ENCODE results near the gene TTC19.

Gene TTC19

DNA sequence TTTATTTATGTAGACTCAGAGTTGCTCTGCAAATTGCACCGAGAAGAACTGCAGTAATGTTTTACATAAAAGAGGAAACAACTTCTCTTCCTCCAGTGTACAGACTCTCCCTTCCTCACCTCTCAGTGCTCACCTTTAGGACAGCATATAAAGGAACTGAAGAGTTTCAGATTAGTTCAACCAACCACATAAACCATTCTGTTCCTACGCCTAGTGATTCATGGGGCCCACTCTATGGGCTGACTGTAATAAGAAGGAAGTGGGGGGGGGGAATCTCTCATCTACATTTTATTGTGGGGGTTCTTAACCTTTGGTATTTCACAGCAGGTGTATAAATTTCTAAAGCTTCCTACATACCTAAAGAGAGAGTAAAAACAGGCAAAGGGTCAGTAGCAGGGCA lies 18.4 kb upstream of the TTC19 start:
- Histone ChIP-seq H3K79me2 (ENCODE audit: low read length) (no peaks in the 10 kb centered on the region), H2AFZ (ENCODE audit: low read depth, low read length) (no peak overlapping the region), H3K4me3 (ENCODE audit: low read length) (no peak overlapping the region), H3K27me3 (ENCODE audit: low read depth, low read length) (no peaks in the 10 kb centered on the region), H3K9ac (ENCODE audit: low read length) (no peak overlapping the region), H3K4me1 (ENCODE audit: low read length) (peaks cover 17% of the 10 kb centered on the region), H4K20me1 (ENCODE audit: insufficient read depth, low read length) (peaks cover 15% of the 10 kb centered on the region), H3K36me3 (replicated peaks; ENCODE audit: low read depth, low read length) (peaks cover 6% of the 10 kb centered on the region), H3K4me2 (ENCODE audit: low read length) (peak overlapping the region; percentile 32; the same call in 1 of the 2 replicates), H3K9me3 (ENCODE audit: insufficient read depth, low read length) (no peaks in the 10 kb centered on the region), H3K27ac (ENCODE audit: low read length) (no peak overlapping the region)
- TF ChIP-seq, protein P1, sequence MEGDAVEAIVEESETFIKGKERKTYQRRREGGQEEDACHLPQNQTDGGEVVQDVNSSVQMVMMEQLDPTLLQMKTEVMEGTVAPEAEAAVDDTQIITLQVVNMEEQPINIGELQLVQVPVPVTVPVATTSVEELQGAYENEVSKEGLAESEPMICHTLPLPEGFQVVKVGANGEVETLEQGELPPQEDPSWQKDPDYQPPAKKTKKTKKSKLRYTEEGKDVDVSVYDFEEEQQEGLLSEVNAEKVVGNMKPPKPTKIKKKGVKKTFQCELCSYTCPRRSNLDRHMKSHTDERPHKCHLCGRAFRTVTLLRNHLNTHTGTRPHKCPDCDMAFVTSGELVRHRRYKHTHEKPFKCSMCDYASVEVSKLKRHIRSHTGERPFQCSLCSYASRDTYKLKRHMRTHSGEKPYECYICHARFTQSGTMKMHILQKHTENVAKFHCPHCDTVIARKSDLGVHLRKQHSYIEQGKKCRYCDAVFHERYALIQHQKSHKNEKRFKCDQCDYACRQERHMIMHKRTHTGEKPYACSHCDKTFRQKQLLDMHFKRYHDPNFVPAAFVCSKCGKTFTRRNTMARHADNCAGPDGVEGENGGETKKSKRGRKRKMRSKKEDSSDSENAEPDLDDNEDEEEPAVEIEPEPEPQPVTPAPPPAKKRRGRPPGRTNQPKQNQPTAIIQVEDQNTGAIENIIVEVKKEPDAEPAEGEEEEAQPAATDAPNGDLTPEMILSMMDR (IDR thresholded peaks at IDR 0.05; ENCODE audit: low read depth, low read length) = no peak
- TF ChIP-seq EZH2phosphoT487 (IDR thresholded peaks at IDR 0.05; ENCODE audit: low read depth) = no peak

DNA sequence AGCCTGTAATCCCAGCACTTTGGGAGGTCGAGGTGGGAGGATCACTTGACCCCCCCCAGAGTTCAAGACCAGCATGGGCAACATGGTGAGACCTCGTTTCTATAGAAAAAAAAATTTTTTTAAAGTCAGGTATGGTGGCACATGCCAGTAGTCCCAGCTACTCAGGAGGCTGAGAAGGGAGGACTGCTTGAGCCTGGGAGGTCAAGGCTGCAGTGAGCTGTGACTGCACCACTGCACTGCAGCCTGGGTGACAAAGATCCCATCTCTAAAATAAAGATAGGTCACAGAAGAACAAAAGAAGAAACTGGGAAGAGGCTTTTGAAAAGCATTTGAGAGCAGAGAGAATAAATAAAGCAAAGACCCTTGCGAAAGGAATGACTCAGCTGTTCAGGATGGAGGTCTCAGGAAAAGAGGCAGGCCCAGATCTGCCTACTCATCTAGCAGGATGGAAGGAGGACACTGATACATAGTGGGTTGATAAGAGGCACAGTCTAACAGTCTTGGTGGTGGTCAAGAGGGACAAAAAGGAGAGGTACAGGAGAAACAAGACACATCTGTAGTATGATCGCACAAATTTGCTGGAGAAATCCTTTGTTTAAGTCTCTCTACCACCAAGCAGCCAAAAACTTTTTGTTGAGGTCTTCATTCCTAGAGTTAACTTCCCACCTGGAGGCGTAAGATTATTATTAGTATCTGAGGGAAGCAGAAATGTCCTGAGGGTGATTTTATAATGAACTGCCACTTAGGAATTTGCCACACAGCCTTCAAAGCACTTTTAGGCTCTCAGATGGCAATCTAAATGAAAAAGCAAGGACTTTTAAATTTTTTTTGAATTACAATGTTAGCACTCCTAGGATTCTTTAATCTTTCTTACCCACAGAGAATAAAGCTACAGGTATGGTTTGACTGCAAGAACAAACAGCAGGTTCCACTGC lies 17.7 kb upstream of the TTC19 start:
- Histone ChIP-seq H4K20me1 (ENCODE audit: insufficient read depth, low read length) (peaks cover 15% of the 10 kb centered on the region), H3K27ac (ENCODE audit: low read length) (no peak overlapping the region), H3K4me1 (ENCODE audit: low read length) (peaks cover 17% of the 10 kb centered on the region), H3K79me2 (ENCODE audit: low read length) (no peaks in the 10 kb centered on the region), H3K9ac (ENCODE audit: low read length) (no peak overlapping the region), H3K27me3 (ENCODE audit: low read depth, low read length) (no peaks in the 10 kb centered on the region), H3K9me3 (ENCODE audit: insufficient read depth, low read length) (no peaks in the 10 kb centered on the region), H3K4me3 (ENCODE audit: low read length) (no peak overlapping the region), H3K36me3 (replicated peaks; ENCODE audit: low read depth, low read length) (peaks cover 6% of the 10 kb centered on the region), H3K4me2 (ENCODE audit: low read length) (peak overlapping the region; percentile 32; the same call in 1 of the 2 replicates), H2AFZ (ENCODE audit: low read depth, low read length) (no peak overlapping the region)
- no peak for TF ChIP-seq EZH2phosphoT487 (IDR thresholded peaks at IDR 0.05; ENCODE audit: low read depth)
- TF ChIP-seq, protein P1 (IDR thresholded peaks at IDR 0.05; ENCODE audit: low read depth, low read length) = no peak

DNA sequence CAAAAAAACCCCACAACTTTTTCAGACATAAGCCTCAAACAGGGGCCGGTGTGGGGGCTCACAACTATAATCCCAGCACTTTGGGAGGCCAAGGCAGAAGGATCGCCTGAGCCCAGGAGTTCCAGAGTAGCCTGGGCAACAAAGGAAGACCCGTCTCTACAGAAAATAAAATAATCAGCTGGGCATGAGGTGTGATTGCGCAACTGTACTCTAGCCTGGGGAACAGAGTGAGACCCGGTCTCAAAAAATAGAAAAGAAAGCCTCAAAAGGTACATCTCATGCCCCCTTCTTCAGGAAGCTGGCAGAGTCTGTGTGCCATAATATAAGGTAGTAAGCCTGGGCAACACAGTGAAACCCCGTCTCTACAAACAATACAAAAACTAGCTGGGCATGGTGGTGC lies 3.3 kb upstream of the TTC19 start:
- H3K36me3 ChIP-seq (replicated peaks; ENCODE audit: low read depth, low read length) = peaks cover 4% of the 10 kb centered on the region
- TF ChIP-seq, protein P1 (IDR thresholded peaks at IDR 0.05; ENCODE audit: low read depth, low read length) = no peak
- TF ChIP-seq EZH2phosphoT487 (IDR thresholded peaks at IDR 0.05; ENCODE audit: low read depth) = no peak
- no peak overlapping the region for H3K9ac ChIP-seq (ENCODE audit: low read length)
- no peaks in the 10 kb centered on the region for H3K9me3 ChIP-seq (ENCODE audit: insufficient read depth, low read length)
- peaks cover 16% of the 10 kb centered on the region for H3K79me2 ChIP-seq (ENCODE audit: low read length)
- H4K20me1 ChIP-seq (ENCODE audit: insufficient read depth, low read length) = peaks cover 7% of the 10 kb centered on the region; the same call in 1 of the 2 replicates
- peaks cover 14% of the 10 kb centered on the region for H3K4me1 ChIP-seq (ENCODE audit: low read length)
- no peak overlapping the region for H3K4me2 ChIP-seq (ENCODE audit: low read length)
- no peak overlapping the region for H2AFZ ChIP-seq (ENCODE audit: low read depth, low read length)
- no peak overlapping the region for H3K27ac ChIP-seq (ENCODE audit: low read length)
- no peaks in the 10 kb centered on the region for H3K27me3 ChIP-seq (ENCODE audit: low read depth, low read length)
- H3K4me3 ChIP-seq (ENCODE audit: low read length) = no peak overlapping the region

- Histone ChIP-seq H3K9me3 (ENCODE audit: insufficient read depth, low read length) (0 out of 2 replicates have a peak, but pooled peaks cover 3% of the 10 kb centered on the region), H3K36me3 (replicated peaks; ENCODE audit: low read depth, low read length) (peaks cover 21% of the 10 kb centered on the region), H3K79me2 (ENCODE audit: low read length) (peaks cover 28% of the 10 kb centered on the region), H3K27me3 (ENCODE audit: low read depth, low read length) (no peaks in the 10 kb centered on the region), H3K4me1 (ENCODE audit: low read length) (peaks cover 14% of the 10 kb centered on the region), H4K20me1 (ENCODE audit: insufficient read depth, low read length) (peaks cover 7% of the 10 kb centered on the region; the same call in 1 of the 2 replicates), H3K4me2 (ENCODE audit: low read length) (peak overlapping the region; percentile 73), H2AFZ (ENCODE audit: low read depth, low read length) (no peak overlapping the region), H3K4me3 (ENCODE audit: low read length) (peak overlapping the region; percentile 98; the same call in 1 of the 2 replicates), H3K27ac (ENCODE audit: low read length) (no peak overlapping the region), H3K9ac (ENCODE audit: low read length) (no peak overlapping the region)
- TF ChIP-seq, protein P1 (IDR thresholded peaks at IDR 0.05; ENCODE audit: low read depth, low read length) = no peak
These were observed 1.5 kb upstream of the TTC19 start for GRCh38 chr17:15998031-15998562.

Measured in OCI-LY3 (cell line).